HG02973 (cell line): ENCODE results near the gene WNT7B.
A peak's percentile ranks its signal among the peaks of the same experiment; 100 is the strongest.

Source experiments
- ATAC-seq: cut with Tn5 transposase; IDR thresholded peaks from one replicate; pipeline ENCODE4 v1.9.1; 2021; ENCODE audit warnings: moderate library complexity; ENCODE audit not compliant: unreplicated experiment

Gene WNT7B

GRCh38 chr22:45977003-45977411, at the start of gene WNT7B:
TSS of gene WNT7B (minus strand) at chr22:45977162. CDS start at chr22:45976754, 408 bp downstream.
- no peak for ATAC-seq

- no peak for ATAC-seq
Observed at GRCh38 chr22:46025973-46026898, 49.3 kb upstream of the WNT7B start.

GRCh38 chr22:46025225-46025972, 48.4 kb upstream of the WNT7B start:
- ATAC-seq = no peak

GRCh38 chr22:46024136-46024840, 47.3 kb upstream of the WNT7B start:
- no peak for ATAC-seq

- ATAC-seq = no peak
Observed at GRCh38 chr22:46023558-46023981, 46.6 kb upstream of the WNT7B start.

GRCh38 chr22:46022881-46023512, 46.0 kb upstream of the WNT7B start:
- ATAC-seq = no peak

- ATAC-seq = no peak
Observed at GRCh38 chr22:46021577-46021976, 44.6 kb upstream of the WNT7B start.

GRCh38 chr22:46019351-46019750, 42.4 kb upstream of the WNT7B start:
- ATAC-seq = no peak

GRCh38 chr22:46018859-46019258, 41.9 kb upstream of the WNT7B start:
- no peak for ATAC-seq

- ATAC-seq = no peak
Observed at GRCh38 chr22:46017166-46017565, 40.2 kb upstream of the WNT7B start.

GRCh38 chr22:46013460-46014416, 36.8 kb upstream of the WNT7B start:
- ATAC-seq = peak; percentile 59

- no peak for ATAC-seq
Observed at GRCh38 chr22:46012881-46013281, 35.9 kb upstream of the WNT7B start.

GRCh38 chr22:46012182-46012880, 35.4 kb upstream of the WNT7B start:
- ATAC-seq = no peak

GRCh38 chr22:46011627-46012181, 34.7 kb upstream of the WNT7B start:
- ATAC-seq = no peak

GRCh38 chr22:46010951-46011626, 34.1 kb upstream of the WNT7B start:
- ATAC-seq = no peak

GRCh38 chr22:46010207-46010867, 33.4 kb upstream of the WNT7B start:
- ATAC-seq = no peak

- no peak for ATAC-seq
Observed at GRCh38 chr22:46009730-46010129, 32.8 kb upstream of the WNT7B start.
